Caco-2 (cell line): ENCODE results near the gene CDC7. TPM values are rescaled to one million over a fixed set of nuclear protein-coding genes. Genes with fewer than 3 reads are reported as not detected.

Source experiments
- BruUV-seq: library from RNA; stranded (reverse); fragments of 400-500 nt; replicated peaks from 2 replicates; lab custom pipeline; 2021; lab: Mats Ljungman, UMichigan
- CTCF ChIA-PET: fragments of 300-600 bp; sonication (Branson Sonifier 250); formaldehyde crosslinking; loops from one replicate; lab custom pipeline; 2022; ENCODE audit warnings: antibody characterized with exemption; lab: Charles Lee
- POLR2A ChIA-PET: fragments of 300-600 bp; sonication (Branson Sonifier 250); formaldehyde crosslinking; loops from one replicate; lab custom pipeline; 2022; ENCODE audit warnings: antibody characterized with exemption; lab: Charles Lee
- DNase-seq, 2 experiments: peaks; one replicate each; pipeline versions ENCODE4 v3.0.0 to v3.0.0-alpha.2; 2020 to 2022
- H3K27me3 ChIP-seq: replicated peaks from 2 replicates; pipeline ENCODE4 v1.6.0; 2011; ENCODE audit warnings: low read length; ENCODE audit not compliant: control insufficient read depth, insufficient read depth
- H3K36me3 ChIP-seq: 2 replicates; pipeline ENCODE4 v1.5.1; 2011; ENCODE audit warnings: low read length; ENCODE audit not compliant: control insufficient read depth, insufficient read depth
- H3K4me1 ChIP-seq: fragments of 250-450 bp; sonication (Bioruptor Pico); 2 replicates; pipeline ENCODE4 v1.5.1; 2020; ENCODE audit warnings: mild to moderate bottlenecking
- H3K4me3 ChIP-seq: 2 replicates; pipeline ENCODE4 v1.5.1; 2011; ENCODE audit warnings: low read depth, mild to moderate bottlenecking, control low read depth, low read length
- H3K9me3 ChIP-seq: fragments of 250-450 bp; sonication (Bioruptor Pico); 2 replicates; pipeline ENCODE4 v1.5.1; 2020; ENCODE audit warnings: mild to moderate bottlenecking, moderate library complexity
- H3K27ac Mint-ChIP-seq: one replicate; pipeline ENCODE4 v1.8.0; 2022; ENCODE audit warnings: mixed read lengths; ENCODE audit not compliant: unreplicated experiment
- H3K27me3 Mint-ChIP-seq: one replicate; pipeline ENCODE4 v1.8.0; 2022; ENCODE audit warnings: mixed read lengths; ENCODE audit not compliant: insufficient read depth, unreplicated experiment
- H3K36me3 Mint-ChIP-seq: one replicate; pipeline ENCODE4 v1.8.0; 2022; ENCODE audit warnings: mild to moderate bottlenecking, mixed read lengths; ENCODE audit not compliant: insufficient read depth, unreplicated experiment
- H3K4me1 Mint-ChIP-seq: one replicate; pipeline ENCODE4 v1.8.0; 2022; ENCODE audit warnings: low read depth, mixed read lengths; ENCODE audit not compliant: unreplicated experiment
- H3K4me3 Mint-ChIP-seq: one replicate; pipeline ENCODE4 v1.8.0; 2022; ENCODE audit warnings: mild to moderate bottlenecking, moderate library complexity, mixed read lengths; ENCODE audit not compliant: unreplicated experiment
- H3K9me3 Mint-ChIP-seq: one replicate; pipeline ENCODE4 v1.8.0; 2022; ENCODE audit warnings: mixed read lengths; ENCODE audit not compliant: unreplicated experiment
- intact Hi-C: fragments of 100-400 bp; cut with micrococcal nuclease; formaldehyde crosslinking; loops from one replicate; pipeline ENCODE4 v1.10.0; 2022; ENCODE audit not compliant: unreplicated experiment
- total RNA-seq: library from RNA; stranded (reverse); gene quantifications from 2 replicates; pipeline ENCODE4 v1.2.3, GENCODE V29; 2022
- TF ChIP-seq, protein P1 (sequence below), 2 experiments: fragments of 200-600 bp in 1 of 2; IDR thresholded peaks; 1 replicate in 1 of 2; 2 replicates in 1 of 2; pipeline versions ENCODE4 v1.5.1 to v1.8.0; 2011 to 2022; ENCODE audit warnings: antibody characterized with exemption in 1 of 2, control low read depth in 1 of 2, inconsistent platforms in 1 of 2, low read depth in 1 of 2, low read length in 1 of 2, mild to moderate bottlenecking in 1 of 2, moderate library complexity in 1 of 2; ENCODE audit not compliant: insufficient read depth in 1 of 2, severe bottlenecking in 1 of 2, unreplicated experiment in 1 of 2

The CDC7 gene
- total RNA-seq, 1 experiment from 2014 or later = 19.4 TPM

DNA sequence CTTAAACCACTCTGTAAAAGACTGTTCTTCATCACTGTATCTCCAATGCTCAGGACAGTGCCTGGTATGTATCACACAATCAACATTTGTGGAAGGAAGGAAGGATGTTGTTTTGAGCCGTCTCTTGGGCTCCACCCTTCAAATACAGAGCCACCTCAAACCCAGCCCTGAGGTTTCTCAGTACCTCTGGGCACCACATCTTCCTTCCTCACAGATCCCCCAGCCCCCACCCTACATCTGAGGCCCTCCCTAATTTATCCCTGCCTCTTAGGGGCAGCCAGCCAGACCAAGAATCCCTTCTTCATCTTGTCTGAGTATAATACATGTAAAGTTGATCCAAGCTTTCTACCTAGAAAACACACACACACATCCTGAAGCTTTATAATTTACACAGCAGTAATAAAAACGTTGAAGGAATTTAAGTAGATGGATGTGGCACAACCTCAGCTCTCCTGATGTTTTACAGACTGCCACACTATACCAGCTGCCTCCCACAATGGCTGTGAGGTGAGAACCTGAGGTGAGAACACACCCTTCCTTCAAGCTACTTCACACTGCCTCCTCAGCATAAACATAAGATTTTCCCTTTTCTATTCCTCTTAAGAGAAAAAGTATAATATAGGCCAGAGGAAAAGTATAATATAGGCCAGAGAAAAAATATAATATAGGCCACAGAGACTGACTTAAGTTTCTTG lies 48.5 kb downstream of the CDC7 start:
- TF ChIP-seq, protein P1, sequence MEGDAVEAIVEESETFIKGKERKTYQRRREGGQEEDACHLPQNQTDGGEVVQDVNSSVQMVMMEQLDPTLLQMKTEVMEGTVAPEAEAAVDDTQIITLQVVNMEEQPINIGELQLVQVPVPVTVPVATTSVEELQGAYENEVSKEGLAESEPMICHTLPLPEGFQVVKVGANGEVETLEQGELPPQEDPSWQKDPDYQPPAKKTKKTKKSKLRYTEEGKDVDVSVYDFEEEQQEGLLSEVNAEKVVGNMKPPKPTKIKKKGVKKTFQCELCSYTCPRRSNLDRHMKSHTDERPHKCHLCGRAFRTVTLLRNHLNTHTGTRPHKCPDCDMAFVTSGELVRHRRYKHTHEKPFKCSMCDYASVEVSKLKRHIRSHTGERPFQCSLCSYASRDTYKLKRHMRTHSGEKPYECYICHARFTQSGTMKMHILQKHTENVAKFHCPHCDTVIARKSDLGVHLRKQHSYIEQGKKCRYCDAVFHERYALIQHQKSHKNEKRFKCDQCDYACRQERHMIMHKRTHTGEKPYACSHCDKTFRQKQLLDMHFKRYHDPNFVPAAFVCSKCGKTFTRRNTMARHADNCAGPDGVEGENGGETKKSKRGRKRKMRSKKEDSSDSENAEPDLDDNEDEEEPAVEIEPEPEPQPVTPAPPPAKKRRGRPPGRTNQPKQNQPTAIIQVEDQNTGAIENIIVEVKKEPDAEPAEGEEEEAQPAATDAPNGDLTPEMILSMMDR (IDR thresholded peaks at IDR 0.05; ENCODE audit: insufficient read depth in 1 of 2, low read depth in 1 of 2, low read length in 1 of 2, severe bottlenecking in 1 of 2, unreplicated experiment in 1 of 2) = no peak
- H3K27me3 ChIP-seq = no peaks in the 10 kb centered on the region
- no TSS peak for BruUV-seq
- H3K27ac Mint-ChIP-seq = no peak overlapping the region
- no peak for DNase-seq
- peaks cover 11% of the 10 kb centered on the region for H3K4me1 Mint-ChIP-seq
- no peak overlapping the region for H3K4me3 ChIP-seq
- H3K4me3 Mint-ChIP-seq = no peak overlapping the region
- ChIA-PET POLR2A (no interaction called here), CTCF (no interaction called here)
- no peaks in the 10 kb centered on the region for H3K9me3 Mint-ChIP-seq
- H3K36me3 ChIP-seq = no peaks in the 10 kb centered on the region
- H3K4me1 ChIP-seq = no peaks in the 10 kb centered on the region
- no peaks in the 10 kb centered on the region for H3K36me3 Mint-ChIP-seq
- H3K9me3 ChIP-seq = no peaks in the 10 kb centered on the region
- no peaks in the 10 kb centered on the region for H3K27me3 Mint-ChIP-seq
- intact Hi-C loops = no loop called here

DNA sequence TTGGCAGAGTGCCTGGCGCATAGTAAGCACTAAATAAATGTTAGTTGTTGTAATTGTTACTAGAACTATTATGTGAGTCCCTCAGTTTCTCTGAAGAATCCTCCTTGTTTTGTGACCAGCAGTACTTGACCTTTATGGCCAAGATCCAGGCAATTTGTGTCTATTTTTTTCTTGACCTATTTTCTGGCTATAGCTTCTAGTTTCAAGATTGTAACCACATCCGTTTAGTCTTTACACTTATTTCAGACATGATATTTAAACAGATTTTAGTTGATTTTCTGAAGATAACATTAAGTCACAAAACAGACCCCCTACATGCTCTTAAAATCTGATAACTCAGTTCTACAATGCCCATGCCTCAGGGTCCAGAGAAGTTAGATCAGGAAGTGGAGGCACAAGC lies 50.3 kb downstream of the CDC7 start:
- H3K4me1 ChIP-seq = no peaks in the 10 kb centered on the region
- Mint-ChIP-seq H3K27me3 (no peaks in the 10 kb centered on the region), H3K36me3 (no peaks in the 10 kb centered on the region), H3K4me1 (peaks cover 10% of the 10 kb centered on the region), H3K9me3 (no peaks in the 10 kb centered on the region), H3K4me3 (no peak overlapping the region), H3K27ac (no peak overlapping the region)
- TF ChIP-seq, protein P1 (IDR thresholded peaks at IDR 0.05; ENCODE audit: insufficient read depth in 1 of 2, low read depth in 1 of 2, low read length in 1 of 2, severe bottlenecking in 1 of 2, unreplicated experiment in 1 of 2) = no peak
- H3K4me3 ChIP-seq = no peak overlapping the region
- CTCF ChIA-PET = no interaction called here
- intact Hi-C loops = no loop called here
- no peak for DNase-seq
- BruUV-seq = no TSS peak
- H3K27me3 ChIP-seq = no peaks in the 10 kb centered on the region
- no peaks in the 10 kb centered on the region for H3K36me3 ChIP-seq
- H3K9me3 ChIP-seq = no peaks in the 10 kb centered on the region
- POLR2A ChIA-PET = no interaction called here

DNA sequence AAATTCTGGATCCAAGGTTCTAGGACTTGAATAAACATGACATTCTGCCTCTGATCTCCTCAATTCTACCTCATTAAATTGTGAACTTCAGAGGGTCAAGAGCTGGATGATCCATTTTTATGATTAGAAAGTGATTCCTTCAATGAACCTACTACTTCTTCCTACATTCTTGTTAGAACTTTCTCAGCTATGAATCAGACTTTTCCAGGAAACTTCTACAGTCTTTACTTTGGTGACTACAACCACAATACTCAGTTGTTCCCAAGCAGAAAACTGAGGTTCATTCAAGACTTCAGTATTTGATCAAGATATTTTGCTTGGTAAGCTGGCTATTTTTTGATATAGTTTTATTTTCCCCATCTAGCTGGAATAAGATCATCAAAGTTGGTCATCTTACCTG lies 51.4 kb downstream of the CDC7 start:
- ChIA-PET POLR2A (no interaction called here), CTCF (no interaction called here)
- peaks cover 6% of the 10 kb centered on the region; the same call in 1 of the 2 replicates for H3K4me1 ChIP-seq
- Mint-ChIP-seq H3K36me3 (no peaks in the 10 kb centered on the region), H3K27me3 (no peaks in the 10 kb centered on the region), H3K27ac (no peak overlapping the region), H3K4me3 (no peak overlapping the region), H3K4me1 (peaks cover 21% of the 10 kb centered on the region), H3K9me3 (no peaks in the 10 kb centered on the region)
- intact Hi-C loops = no loop called here
- DNase-seq = no peak
- H3K9me3 ChIP-seq = no peaks in the 10 kb centered on the region
- BruUV-seq = no TSS peak
- H3K36me3 ChIP-seq = no peaks in the 10 kb centered on the region
- H3K4me3 ChIP-seq = no peak overlapping the region
- H3K27me3 ChIP-seq = no peaks in the 10 kb centered on the region
- TF ChIP-seq, protein P1 (IDR thresholded peaks at IDR 0.05; ENCODE audit: insufficient read depth in 1 of 2, low read depth in 1 of 2, low read length in 1 of 2, severe bottlenecking in 1 of 2, unreplicated experiment in 1 of 2) = no peak
